ENCODE measurements around the gene OGFR. TPM values are rescaled to one million over a fixed set of nuclear protein-coding genes. Genes with fewer than 3 reads are reported as not detected.
A peak's percentile ranks its signal among the peaks of the same experiment; 100 is the strongest.

Gene OGFR
- total RNA-seq, 2 experiments from 2014 or later: 54.5 to 56.0 TPM

DNA sequence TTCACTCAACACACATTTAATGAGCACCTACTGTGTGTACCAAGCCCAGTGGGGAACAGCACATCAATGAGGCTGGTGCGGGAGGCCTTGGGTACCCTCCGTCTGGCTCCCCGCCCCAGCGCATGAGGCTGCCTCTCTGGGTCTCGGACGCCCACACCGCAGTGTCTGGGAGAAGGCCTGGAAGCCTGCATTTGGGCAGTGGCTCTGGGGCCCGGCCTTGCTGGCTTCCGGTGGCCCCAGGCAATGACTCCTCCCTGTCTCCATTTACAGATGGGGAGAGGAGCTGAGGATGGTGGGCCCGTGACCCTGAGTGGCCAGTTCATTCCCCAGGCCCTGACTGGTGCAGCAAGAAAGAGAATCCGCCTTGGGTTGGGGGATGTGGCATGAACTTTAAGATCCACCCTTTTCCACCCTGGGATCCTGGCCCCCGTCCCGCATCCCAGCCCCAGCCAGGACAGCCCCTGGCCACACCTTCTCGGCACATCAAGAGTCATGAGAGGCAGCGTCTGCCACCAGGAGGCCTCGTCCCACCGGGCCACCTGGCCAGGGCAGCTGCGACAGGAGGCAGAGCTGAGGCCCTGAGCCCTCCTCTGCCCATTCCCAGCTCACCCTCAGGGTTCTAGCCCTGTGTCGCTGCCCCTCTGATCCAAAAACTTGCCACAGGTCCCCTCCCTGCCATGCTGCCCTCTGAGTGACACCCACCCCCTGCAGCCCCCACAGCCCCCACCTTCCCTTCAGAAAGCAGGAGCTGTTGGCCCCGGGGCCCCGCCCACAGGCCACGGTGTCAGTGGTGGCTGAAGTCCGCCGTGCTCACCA lies 25.8 kb upstream of the OGFR start:
- ChIA-PET POLR2A (interaction anchor here (0.6 to 2.1 kb wide), 4 partner anchors 15 to 48 kb away, joined by 3 to 9 read pairs (median 4); partner anchors contain the start of gene MRGBP), CTCF (no interaction called here)
- H3K27me3 ChIP-seq (ENCODE audit: control insufficient read depth in 1 of 2, insufficient read depth in 2 of 2, low read length in 2 of 2): no peaks in the 10 kb centered on the region
- Mint-ChIP-seq H3K9me3 (no peaks in the 10 kb centered on the region), H3K4me1 (ENCODE audit: low read depth) (peaks cover 49% of the 10 kb centered on the region), H3K36me3 (ENCODE audit: low read depth) (no peaks in the 10 kb centered on the region), H3K4me3 (no peak overlapping the region), H3K27ac (peak overlapping the region; percentile 24), H3K27me3 (no peaks in the 10 kb centered on the region)
- TF ChIP-seq, protein P1, sequence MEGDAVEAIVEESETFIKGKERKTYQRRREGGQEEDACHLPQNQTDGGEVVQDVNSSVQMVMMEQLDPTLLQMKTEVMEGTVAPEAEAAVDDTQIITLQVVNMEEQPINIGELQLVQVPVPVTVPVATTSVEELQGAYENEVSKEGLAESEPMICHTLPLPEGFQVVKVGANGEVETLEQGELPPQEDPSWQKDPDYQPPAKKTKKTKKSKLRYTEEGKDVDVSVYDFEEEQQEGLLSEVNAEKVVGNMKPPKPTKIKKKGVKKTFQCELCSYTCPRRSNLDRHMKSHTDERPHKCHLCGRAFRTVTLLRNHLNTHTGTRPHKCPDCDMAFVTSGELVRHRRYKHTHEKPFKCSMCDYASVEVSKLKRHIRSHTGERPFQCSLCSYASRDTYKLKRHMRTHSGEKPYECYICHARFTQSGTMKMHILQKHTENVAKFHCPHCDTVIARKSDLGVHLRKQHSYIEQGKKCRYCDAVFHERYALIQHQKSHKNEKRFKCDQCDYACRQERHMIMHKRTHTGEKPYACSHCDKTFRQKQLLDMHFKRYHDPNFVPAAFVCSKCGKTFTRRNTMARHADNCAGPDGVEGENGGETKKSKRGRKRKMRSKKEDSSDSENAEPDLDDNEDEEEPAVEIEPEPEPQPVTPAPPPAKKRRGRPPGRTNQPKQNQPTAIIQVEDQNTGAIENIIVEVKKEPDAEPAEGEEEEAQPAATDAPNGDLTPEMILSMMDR (IDR thresholded peaks at IDR 0.05): no peak
- no peaks in the 10 kb centered on the region for H3K36me3 ChIP-seq (ENCODE audit: insufficient read depth, low read length)
- intact Hi-C loops (cut with DNase I, micrococcal nuclease): no loop called here
- no peak overlapping the region for H3K27ac ChIP-seq (ENCODE audit: low read depth in 1 of 2, low read length in 2 of 2)
- ATAC-seq (ENCODE audit: poor library complexity) (no peak), DNase-seq (no peak)
- H3K4me1 ChIP-seq (ENCODE audit: insufficient read depth, low read length): peaks cover 45% of the 10 kb centered on the region
- H3K4me3 ChIP-seq (ENCODE audit: low read length): no peak overlapping the region
- peaks cover 0 to 9% of the 10 kb centered on the region in 2 experiments for H3K9me3 ChIP-seq (ENCODE audit: control insufficient read depth in 1 of 2, insufficient read depth in 1 of 2, low read length in 2 of 2)

- Mint-ChIP-seq H3K4me3 (no peak overlapping the region), H3K27me3 (no peaks in the 10 kb centered on the region), H3K27ac (no peak overlapping the region), H3K9me3 (no peaks in the 10 kb centered on the region), H3K4me1 (ENCODE audit: low read depth) (peaks cover 43% of the 10 kb centered on the region), H3K36me3 (ENCODE audit: low read depth) (no peaks in the 10 kb centered on the region)
- TF ChIP-seq, protein P1 (IDR thresholded peaks at IDR 0.05): no peak
- DNase-seq (no peak), ATAC-seq (ENCODE audit: poor library complexity) (no peak)
- H3K9me3 ChIP-seq (ENCODE audit: control insufficient read depth in 1 of 2, insufficient read depth in 1 of 2, low read length in 2 of 2): peaks cover 0 to 9% of the 10 kb centered on the region in 2 experiments
- ChIA-PET POLR2A (interaction anchor here (0.6 to 2.1 kb wide), 4 partner anchors 15 to 49 kb away, joined by 3 to 9 read pairs (median 4); partner anchors contain the start of gene MRGBP), CTCF (no interaction called here)
- peaks cover 40% of the 10 kb centered on the region for H3K4me1 ChIP-seq (ENCODE audit: insufficient read depth, low read length)
- H3K4me3 ChIP-seq (ENCODE audit: low read length): no peak overlapping the region
- no peaks in the 10 kb centered on the region for H3K36me3 ChIP-seq (ENCODE audit: insufficient read depth, low read length)
- intact Hi-C loops (cut with DNase I, micrococcal nuclease): no loop called here
- no peak overlapping the region for H3K27ac ChIP-seq (ENCODE audit: low read depth in 1 of 2, low read length in 2 of 2)
- no peaks in the 10 kb centered on the region for H3K27me3 ChIP-seq (ENCODE audit: control insufficient read depth in 1 of 2, insufficient read depth in 2 of 2, low read length in 2 of 2)
These were observed 25.3 kb upstream of the OGFR start for GRCh38 chr20:62779417-62779685.

- intact Hi-C loops (cut with DNase I, micrococcal nuclease): no loop called here
- H3K9me3 Mint-ChIP-seq: no peaks in the 10 kb centered on the region
- ATAC-seq (ENCODE audit: poor library complexity) (no peak), DNase-seq (no peak)
- H3K9me3 ChIP-seq (ENCODE audit: control insufficient read depth in 1 of 2, insufficient read depth in 1 of 2, low read length in 2 of 2): peaks cover 0 to 9% of the 10 kb centered on the region in 2 experiments
- no peak overlapping the region for H3K27ac ChIP-seq (ENCODE audit: low read depth in 1 of 2, low read length in 2 of 2)
- no peak overlapping the region for H3K4me3 Mint-ChIP-seq
- CTCF ChIA-PET: no interaction called here
- H3K27me3 ChIP-seq (ENCODE audit: control insufficient read depth in 1 of 2, insufficient read depth in 2 of 2, low read length in 2 of 2): no peaks in the 10 kb centered on the region
- TF ChIP-seq, protein P1 (IDR thresholded peaks at IDR 0.05): no peak
- peaks cover 31% of the 10 kb centered on the region for H3K4me1 ChIP-seq (ENCODE audit: insufficient read depth, low read length)
- H3K4me1 Mint-ChIP-seq (ENCODE audit: low read depth): peaks cover 35% of the 10 kb centered on the region
- H3K4me3 ChIP-seq (ENCODE audit: low read length): no peak overlapping the region
- H3K36me3 Mint-ChIP-seq (ENCODE audit: low read depth): no peaks in the 10 kb centered on the region
- POLR2A ChIA-PET: interaction anchor here (1.5 to 2.1 kb wide), 2 partner anchors 14 to 16 kb away, joined by 6 to 9 read pairs; partner anchors contain the start of gene MRGBP
- H3K27me3 Mint-ChIP-seq: no peaks in the 10 kb centered on the region
- no peak overlapping the region for H3K27ac Mint-ChIP-seq
- H3K36me3 ChIP-seq (ENCODE audit: insufficient read depth, low read length): no peaks in the 10 kb centered on the region
These were observed 24.4 kb upstream of the OGFR start for GRCh38 chr20:62780204-62780603.

All from CD4-positive, alpha-beta T cell (primary cell).